ENCODE measurements around the gene MTREX.

- TF ChIP-seq CTCF (IDR thresholded peaks at IDR 0.05; ENCODE audit: poor library complexity): no peak
- TF ChIP-seq EZH2 (IDR thresholded peaks at IDR 0.05; ENCODE audit: borderline replicate concordance): no peak
Observed at GRCh38 chr5:55472642-55473041, 164.9 kb downstream of the MTREX start.

All from hepatocyte (in vitro differentiated cells).